ENCODE measurements around the gene DCAF4.

DCAF4 gene

DNA sequence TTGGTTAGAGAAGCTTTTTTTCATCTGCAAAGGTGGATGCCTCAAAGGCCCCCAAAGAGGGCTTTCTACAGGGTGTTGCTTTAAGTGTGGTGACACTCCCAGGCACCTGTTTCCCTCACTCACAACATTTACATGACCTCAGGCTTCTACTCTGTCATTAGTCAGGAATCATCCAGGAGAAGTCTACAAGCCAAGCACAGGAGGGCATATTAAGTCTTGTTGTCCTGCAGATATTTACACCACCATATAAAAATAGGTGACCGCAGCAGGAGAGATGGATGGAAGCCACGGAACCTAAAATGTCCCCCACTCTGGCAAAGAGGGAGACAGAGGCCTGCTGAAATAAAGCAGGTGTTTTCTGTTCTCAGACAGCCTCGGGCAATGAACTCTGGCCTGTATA is 24.9 kb upstream of the DCAF4 start:
- Histone ChIP-seq H3K4me3 (ENCODE audit: low read length) (no peak overlapping the region), H3K27me3 (ENCODE audit: control insufficient read depth, insufficient read depth, low read length) (peaks cover 3% of the 10 kb centered on the region), H3K9me3 (ENCODE audit: control insufficient read depth, low read length) (no peaks in the 10 kb centered on the region), H3K9ac (ENCODE audit: low read length) (no peak overlapping the region), H3K36me3 (ENCODE audit: control insufficient read depth, insufficient read depth, low read length) (no peaks in the 10 kb centered on the region), H3K4me1 (ENCODE audit: control insufficient read depth, insufficient read depth, low read length) (no peaks in the 10 kb centered on the region)

- Histone ChIP-seq H3K9ac (ENCODE audit: low read length) (no peak overlapping the region), H3K4me1 (ENCODE audit: control insufficient read depth, insufficient read depth, low read length) (peaks cover 9% of the 10 kb centered on the region), H3K36me3 (ENCODE audit: control insufficient read depth, insufficient read depth, low read length) (no peaks in the 10 kb centered on the region), H3K27me3 (ENCODE audit: control insufficient read depth, insufficient read depth, low read length) (no peaks in the 10 kb centered on the region), H3K9me3 (ENCODE audit: control insufficient read depth, low read length) (no peaks in the 10 kb centered on the region), H3K4me3 (ENCODE audit: low read length) (no peak overlapping the region)
Measured at GRCh38 chr14:72902801-72903530, 23.3 kb upstream of the DCAF4 start.

- Histone ChIP-seq H3K36me3 (ENCODE audit: control insufficient read depth, insufficient read depth, low read length) (no peaks in the 10 kb centered on the region), H3K4me3 (ENCODE audit: low read length) (no peak overlapping the region), H3K9ac (ENCODE audit: low read length) (no peak overlapping the region), H3K4me1 (ENCODE audit: control insufficient read depth, insufficient read depth, low read length) (peaks cover 9% of the 10 kb centered on the region), H3K27me3 (ENCODE audit: control insufficient read depth, insufficient read depth, low read length) (no peaks in the 10 kb centered on the region), H3K9me3 (ENCODE audit: control insufficient read depth, low read length) (no peaks in the 10 kb centered on the region)
Measured at GRCh38 chr14:72903716-72904115, 22.5 kb upstream of the DCAF4 start.

GRCh38 chr14:72904218-72904617 is 22.0 kb upstream of the DCAF4 start:
- no peak overlapping the region for H3K4me3 ChIP-seq (ENCODE audit: low read length)
- H3K4me1 ChIP-seq (ENCODE audit: control insufficient read depth, insufficient read depth, low read length) = peaks cover 9% of the 10 kb centered on the region
- H3K9me3 ChIP-seq (ENCODE audit: control insufficient read depth, low read length) = no peaks in the 10 kb centered on the region
- no peak overlapping the region for H3K9ac ChIP-seq (ENCODE audit: low read length)
- no peaks in the 10 kb centered on the region for H3K27me3 ChIP-seq (ENCODE audit: control insufficient read depth, insufficient read depth, low read length)
- no peaks in the 10 kb centered on the region for H3K36me3 ChIP-seq (ENCODE audit: control insufficient read depth, insufficient read depth, low read length)

DNA sequence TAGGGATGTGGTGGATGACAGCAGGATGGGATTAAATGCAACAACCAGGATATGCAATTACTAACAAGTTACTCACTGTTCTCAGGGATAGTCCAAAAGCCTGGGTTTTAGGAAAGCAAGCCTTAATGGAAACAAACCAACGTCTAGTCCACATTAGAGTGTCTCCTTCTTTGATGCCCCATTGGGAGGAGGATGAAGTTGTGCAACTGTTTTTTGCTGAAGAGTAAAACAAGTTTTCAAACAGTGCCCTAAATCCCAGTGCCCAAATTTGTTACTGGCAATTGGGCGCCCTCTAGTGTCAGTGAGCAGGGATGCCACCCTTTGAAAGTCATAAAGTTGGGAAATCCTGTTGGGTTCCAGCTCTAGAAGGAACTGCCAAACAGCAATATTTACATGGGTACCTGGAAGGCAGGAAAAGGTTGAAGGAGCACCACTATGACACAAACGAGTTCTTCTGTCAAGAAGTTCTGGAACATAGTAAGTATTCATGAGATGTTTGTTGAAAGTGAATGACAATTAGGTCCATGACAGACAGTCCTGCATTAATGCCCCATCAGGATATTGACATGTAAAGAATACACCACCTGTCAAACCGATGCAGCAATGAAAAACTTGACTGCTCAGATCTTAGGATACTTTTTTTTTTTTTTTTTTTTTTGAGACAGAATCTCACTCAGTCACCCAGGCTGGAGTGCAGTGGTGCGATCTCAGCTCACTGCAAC is 21.3 kb upstream of the DCAF4 start:
- Histone ChIP-seq H3K4me3 (ENCODE audit: low read length) (no peak overlapping the region), H3K9me3 (ENCODE audit: control insufficient read depth, low read length) (no peaks in the 10 kb centered on the region), H3K4me1 (ENCODE audit: control insufficient read depth, insufficient read depth, low read length) (peaks cover 9% of the 10 kb centered on the region), H3K9ac (ENCODE audit: low read length) (no peak overlapping the region), H3K27me3 (ENCODE audit: control insufficient read depth, insufficient read depth, low read length) (no peaks in the 10 kb centered on the region), H3K36me3 (ENCODE audit: control insufficient read depth, insufficient read depth, low read length) (no peaks in the 10 kb centered on the region)

GRCh38 chr14:72906316-72906715 is 19.9 kb upstream of the DCAF4 start:
- no peaks in the 10 kb centered on the region for H3K36me3 ChIP-seq (ENCODE audit: control insufficient read depth, insufficient read depth, low read length)
- H3K4me3 ChIP-seq (ENCODE audit: low read length) = no peak overlapping the region
- H3K9me3 ChIP-seq (ENCODE audit: control insufficient read depth, low read length) = no peaks in the 10 kb centered on the region
- H3K4me1 ChIP-seq (ENCODE audit: control insufficient read depth, insufficient read depth, low read length) = peaks cover 9% of the 10 kb centered on the region
- no peaks in the 10 kb centered on the region for H3K27me3 ChIP-seq (ENCODE audit: control insufficient read depth, insufficient read depth, low read length)
- no peak overlapping the region for H3K9ac ChIP-seq (ENCODE audit: low read length)

- H3K4me3 ChIP-seq (ENCODE audit: low read length) = no peak overlapping the region
- H3K4me1 ChIP-seq (ENCODE audit: control insufficient read depth, insufficient read depth, low read length) = peaks cover 9% of the 10 kb centered on the region
- H3K9ac ChIP-seq (ENCODE audit: low read length) = no peak overlapping the region
- H3K9me3 ChIP-seq (ENCODE audit: control insufficient read depth, low read length) = no peaks in the 10 kb centered on the region
- no peaks in the 10 kb centered on the region for H3K27me3 ChIP-seq (ENCODE audit: control insufficient read depth, insufficient read depth, low read length)
- no peaks in the 10 kb centered on the region for H3K36me3 ChIP-seq (ENCODE audit: control insufficient read depth, insufficient read depth, low read length)
Measured at GRCh38 chr14:72906879-72907278, 19.4 kb upstream of the DCAF4 start.

DNA sequence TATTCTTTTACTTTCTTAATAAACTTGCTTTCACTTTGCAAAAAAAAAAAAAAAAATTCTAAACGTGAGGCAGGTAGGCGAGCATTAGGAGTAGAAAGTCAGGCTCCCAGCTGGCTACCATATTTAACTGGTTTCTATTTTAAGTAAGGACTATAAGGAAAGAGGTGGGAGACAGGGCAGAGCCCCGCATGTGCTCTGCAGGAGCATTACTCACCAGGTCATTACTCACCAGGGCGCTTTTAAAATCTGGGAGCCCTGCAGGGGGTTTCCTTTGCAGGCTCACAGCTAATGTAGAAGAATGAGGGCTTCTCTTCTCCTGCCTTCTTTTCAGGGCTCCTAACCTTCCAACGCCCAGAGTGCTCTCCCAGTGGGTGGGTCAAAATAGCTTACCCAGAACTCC is 18.4 kb upstream of the DCAF4 start:
- no peaks in the 10 kb centered on the region for H3K36me3 ChIP-seq (ENCODE audit: control insufficient read depth, insufficient read depth, low read length)
- H3K9me3 ChIP-seq (ENCODE audit: control insufficient read depth, low read length) = no peaks in the 10 kb centered on the region
- H3K9ac ChIP-seq (ENCODE audit: low read length) = no peak overlapping the region
- no peak overlapping the region for H3K4me3 ChIP-seq (ENCODE audit: low read length)
- H3K27me3 ChIP-seq (ENCODE audit: control insufficient read depth, insufficient read depth, low read length) = no peaks in the 10 kb centered on the region
- H3K4me1 ChIP-seq (ENCODE audit: control insufficient read depth, insufficient read depth, low read length) = peaks cover 9% of the 10 kb centered on the region

GRCh38 chr14:72909163-72909562 is 17.1 kb upstream of the DCAF4 start:
- Histone ChIP-seq H3K9me3 (ENCODE audit: control insufficient read depth, low read length) (no peaks in the 10 kb centered on the region), H3K4me1 (ENCODE audit: control insufficient read depth, insufficient read depth, low read length) (peaks cover 9% of the 10 kb centered on the region), H3K36me3 (ENCODE audit: control insufficient read depth, insufficient read depth, low read length) (no peaks in the 10 kb centered on the region), H3K27me3 (ENCODE audit: control insufficient read depth, insufficient read depth, low read length) (no peaks in the 10 kb centered on the region), H3K4me3 (ENCODE audit: low read length) (no peak overlapping the region), H3K9ac (ENCODE audit: low read length) (no peak overlapping the region)

DNA sequence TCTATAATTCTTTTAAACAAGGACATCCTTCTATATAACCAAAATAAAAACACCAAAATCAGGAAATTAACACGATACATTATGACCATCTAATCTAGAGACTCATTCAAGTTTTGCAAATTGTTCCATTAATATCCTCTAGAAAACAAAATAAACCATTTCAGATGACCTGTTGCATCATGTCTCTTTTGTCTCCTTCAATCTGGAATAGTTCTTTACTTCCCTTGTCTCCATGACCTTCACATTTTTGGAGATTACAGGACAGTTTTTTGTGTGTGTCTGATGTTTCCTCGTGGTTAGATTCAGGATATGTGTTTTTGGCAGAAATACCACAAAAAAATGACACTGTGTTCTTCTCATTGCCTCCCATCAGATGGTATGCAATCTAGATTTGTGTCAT is 12.5 kb upstream of the DCAF4 start:
- Histone ChIP-seq H3K4me3 (ENCODE audit: low read length) (no peak overlapping the region), H3K4me1 (ENCODE audit: control insufficient read depth, insufficient read depth, low read length) (no peaks in the 10 kb centered on the region), H3K36me3 (ENCODE audit: control insufficient read depth, insufficient read depth, low read length) (no peaks in the 10 kb centered on the region), H3K9me3 (ENCODE audit: control insufficient read depth, low read length) (no peaks in the 10 kb centered on the region), H3K27me3 (ENCODE audit: control insufficient read depth, insufficient read depth, low read length) (no peaks in the 10 kb centered on the region), H3K9ac (ENCODE audit: low read length) (no peak overlapping the region)

DNA sequence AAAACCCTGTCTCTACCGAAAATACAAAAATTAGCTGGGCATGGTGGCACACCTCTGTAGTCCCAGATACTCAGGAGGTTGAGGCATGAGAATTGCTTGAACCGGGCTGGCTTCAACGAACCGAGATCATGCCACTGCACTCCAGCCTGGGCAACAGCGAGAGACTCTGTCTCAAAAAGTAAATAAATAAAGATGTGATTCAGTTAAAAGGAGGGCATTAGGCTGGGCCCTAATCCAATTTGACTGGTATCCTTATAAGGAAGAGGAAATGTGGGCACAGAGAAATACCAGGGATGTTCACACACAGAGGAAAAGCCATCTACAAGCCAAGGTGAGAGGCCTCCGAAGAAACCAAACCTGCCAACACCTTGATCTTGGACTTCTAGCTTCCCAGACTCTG is 10.1 kb upstream of the DCAF4 start:
- Histone ChIP-seq H3K4me1 (ENCODE audit: control insufficient read depth, insufficient read depth, low read length) (no peaks in the 10 kb centered on the region), H3K9me3 (ENCODE audit: control insufficient read depth, low read length) (no peaks in the 10 kb centered on the region), H3K36me3 (ENCODE audit: control insufficient read depth, insufficient read depth, low read length) (no peaks in the 10 kb centered on the region), H3K4me3 (ENCODE audit: low read length) (no peak overlapping the region), H3K27me3 (ENCODE audit: control insufficient read depth, insufficient read depth, low read length) (no peaks in the 10 kb centered on the region), H3K9ac (ENCODE audit: low read length) (no peak overlapping the region)

DNA sequence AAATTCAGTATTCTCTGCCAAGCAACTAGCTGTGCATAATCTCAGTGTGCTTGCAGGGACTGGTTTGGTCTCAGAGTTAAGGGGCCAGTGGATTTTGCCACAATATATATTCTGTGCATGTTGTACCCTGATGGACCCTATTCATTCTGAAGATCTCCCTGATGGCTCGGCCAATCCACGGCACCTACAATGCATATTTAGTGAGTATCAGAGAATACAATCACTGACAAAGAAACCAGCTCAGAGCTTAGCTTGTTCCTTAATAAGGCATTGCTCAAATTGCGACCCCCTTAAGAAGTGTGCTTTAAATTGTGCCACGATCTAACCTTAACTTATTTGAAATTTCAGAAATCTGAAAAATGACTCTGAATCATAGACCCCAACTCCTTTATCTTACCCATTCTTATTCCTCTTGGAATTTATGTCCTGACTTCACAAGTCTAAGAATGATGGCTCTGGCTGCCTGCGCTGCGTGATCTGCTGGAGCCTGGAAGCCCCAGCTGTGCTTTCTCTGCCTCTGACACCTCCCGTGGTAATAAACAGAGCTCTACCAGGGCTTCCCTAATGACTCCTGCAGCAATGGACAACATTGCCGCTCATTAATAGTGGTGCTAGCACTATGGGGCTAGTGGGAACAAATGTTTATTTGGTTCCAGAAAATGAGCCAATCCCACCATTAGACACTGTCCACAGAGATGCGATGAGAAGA is 9.0 kb upstream of the DCAF4 start:
- Histone ChIP-seq H3K9me3 (ENCODE audit: control insufficient read depth, low read length) (no peaks in the 10 kb centered on the region), H3K36me3 (ENCODE audit: control insufficient read depth, insufficient read depth, low read length) (no peaks in the 10 kb centered on the region), H3K4me1 (ENCODE audit: control insufficient read depth, insufficient read depth, low read length) (no peaks in the 10 kb centered on the region)

More for the DNA sequence above, 9.0 kb upstream of the DCAF4 start:
- H3K4me3 ChIP-seq (ENCODE audit: low read length) = no peak overlapping the region
- no peaks in the 10 kb centered on the region for H3K27me3 ChIP-seq (ENCODE audit: control insufficient read depth, insufficient read depth, low read length)
- no peak overlapping the region for H3K9ac ChIP-seq (ENCODE audit: low read length)

All from mucosa of stomach (tissue), 1 donor.